ENCODE data around the gene DNAJC12.

DNAJC12 gene

DNA sequence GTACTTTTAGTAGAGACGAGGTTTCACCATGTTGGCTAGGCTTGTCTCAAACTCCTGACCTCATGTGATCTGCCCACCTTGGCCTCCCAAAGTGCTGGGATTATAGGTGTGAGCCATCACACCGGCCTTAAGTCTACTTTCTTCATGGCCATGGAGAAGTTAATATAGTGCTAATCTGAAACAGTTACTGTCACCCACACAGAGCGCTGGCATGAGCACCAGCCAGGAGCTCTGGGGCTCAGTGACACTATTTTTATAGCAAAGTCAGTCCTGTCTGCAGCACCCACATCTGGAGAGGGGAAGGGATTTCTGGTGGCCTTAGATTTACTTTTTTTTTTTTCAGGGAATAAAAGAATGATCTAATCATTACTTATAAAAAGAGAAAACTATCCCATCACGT lies 21.3 kb downstream of the DNAJC12 start:
- no peak overlapping the region for H2AFZ ChIP-seq (ENCODE audit: low read length)
- no peak overlapping the region for H3K4me3 ChIP-seq (ENCODE audit: low read length, poor library complexity, severe bottlenecking)
- H3K27me3 ChIP-seq (ENCODE audit: insufficient read depth, low read length, poor library complexity, severe bottlenecking): no peaks in the 10 kb centered on the region
- no peaks in the 10 kb centered on the region for H3K4me1 ChIP-seq (ENCODE audit: insufficient read depth, low read length, poor library complexity, severe bottlenecking)
- H3K36me3 ChIP-seq (ENCODE audit: insufficient read depth, low read length): no peaks in the 10 kb centered on the region
- peaks cover 3% of the 10 kb centered on the region for H4K20me1 ChIP-seq (ENCODE audit: insufficient read depth, low read length, poor library complexity, severe bottlenecking)
- TF ChIP-seq EZH2phosphoT487 (IDR thresholded peaks at IDR 0.05; ENCODE audit: borderline replicate concordance): no peak
- TF ChIP-seq CTCF (conservative IDR thresholded peaks at IDR 0.05; ENCODE audit: low read length): no peak
- no peaks in the 10 kb centered on the region for H3K9me2 ChIP-seq (replicated peaks; ENCODE audit: low read depth, low read length)
- no peak overlapping the region for H3K9ac ChIP-seq (ENCODE audit: low read depth, low read length, poor library complexity, severe bottlenecking)
- no peaks in the 10 kb centered on the region for H3F3A ChIP-seq (ENCODE audit: low read depth)
- no peaks in the 10 kb centered on the region for H3K79me2 ChIP-seq (ENCODE audit: insufficient read depth, low read length)
- no peak overlapping the region for H3K4me2 ChIP-seq (ENCODE audit: low read depth, low read length, poor library complexity, severe bottlenecking)
- H3K9me3 ChIP-seq (ENCODE audit: insufficient read depth, low read depth, low read length): no peaks in the 10 kb centered on the region

DNA sequence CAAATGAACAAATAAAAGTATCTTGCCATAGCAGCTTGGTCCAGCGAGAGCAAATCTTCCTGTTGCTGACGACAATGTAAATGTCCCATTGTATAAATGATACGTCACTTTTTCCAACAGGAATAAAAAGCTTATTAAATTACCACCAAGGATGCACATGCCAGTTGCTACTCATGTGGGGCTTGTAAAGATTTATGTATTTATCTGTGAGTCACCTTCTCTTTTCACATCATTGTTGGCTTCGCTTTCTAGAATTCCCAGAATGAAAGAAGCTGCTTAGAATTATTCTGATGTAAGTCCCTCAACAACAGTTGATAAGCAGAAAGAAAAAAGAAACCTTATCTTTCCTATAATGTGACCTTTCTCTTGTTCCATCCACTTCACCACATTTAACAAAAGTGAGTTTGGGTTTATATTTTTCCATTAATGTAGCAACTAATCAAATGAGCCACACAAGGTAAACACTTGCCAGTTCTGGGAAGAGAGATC lies 22.4 kb downstream of the DNAJC12 start:
- H3F3A ChIP-seq (ENCODE audit: low read depth): no peaks in the 10 kb centered on the region
- TF ChIP-seq EZH2phosphoT487 (IDR thresholded peaks at IDR 0.05; ENCODE audit: borderline replicate concordance) (no peak), CTCF (conservative IDR thresholded peaks at IDR 0.05; ENCODE audit: low read length) (no peak)
- no peak overlapping the region for H3K4me3 ChIP-seq (ENCODE audit: low read length, poor library complexity, severe bottlenecking)
- no peaks in the 10 kb centered on the region for H3K4me1 ChIP-seq (ENCODE audit: insufficient read depth, low read length, poor library complexity, severe bottlenecking)
- no peaks in the 10 kb centered on the region for H3K27me3 ChIP-seq (ENCODE audit: insufficient read depth, low read length, poor library complexity, severe bottlenecking)
- no peak overlapping the region for H2AFZ ChIP-seq (ENCODE audit: low read length)
- H3K36me3 ChIP-seq (ENCODE audit: insufficient read depth, low read length): no peaks in the 10 kb centered on the region
- no peaks in the 10 kb centered on the region for H3K9me3 ChIP-seq (ENCODE audit: insufficient read depth, low read depth, low read length)
- no peak overlapping the region for H3K4me2 ChIP-seq (ENCODE audit: low read depth, low read length, poor library complexity, severe bottlenecking)
- no peaks in the 10 kb centered on the region for H3K9me2 ChIP-seq (replicated peaks; ENCODE audit: low read depth, low read length)
- no peak overlapping the region for H3K9ac ChIP-seq (ENCODE audit: low read depth, low read length, poor library complexity, severe bottlenecking)
- H3K79me2 ChIP-seq (ENCODE audit: insufficient read depth, low read length): no peaks in the 10 kb centered on the region
- peaks cover 3% of the 10 kb centered on the region for H4K20me1 ChIP-seq (ENCODE audit: insufficient read depth, low read length, poor library complexity, severe bottlenecking)

- H2AFZ ChIP-seq (ENCODE audit: low read length): no peak overlapping the region
- no peak for TF ChIP-seq EZH2phosphoT487 (IDR thresholded peaks at IDR 0.05; ENCODE audit: borderline replicate concordance)
- TF ChIP-seq CTCF (conservative IDR thresholded peaks at IDR 0.05; ENCODE audit: low read length): no peak
- H3K9me2 ChIP-seq (replicated peaks; ENCODE audit: low read depth, low read length): no peaks in the 10 kb centered on the region
- no peaks in the 10 kb centered on the region for H3K36me3 ChIP-seq (ENCODE audit: insufficient read depth, low read length)
- no peaks in the 10 kb centered on the region for H3K79me2 ChIP-seq (ENCODE audit: insufficient read depth, low read length)
- no peak overlapping the region for H3K4me2 ChIP-seq (ENCODE audit: low read depth, low read length, poor library complexity, severe bottlenecking)
- H3K27me3 ChIP-seq (ENCODE audit: insufficient read depth, low read length, poor library complexity, severe bottlenecking): no peaks in the 10 kb centered on the region
- H3K9me3 ChIP-seq (ENCODE audit: insufficient read depth, low read depth, low read length): no peaks in the 10 kb centered on the region
- H3K4me1 ChIP-seq (ENCODE audit: insufficient read depth, low read length, poor library complexity, severe bottlenecking): no peaks in the 10 kb centered on the region
- peaks cover 3% of the 10 kb centered on the region for H4K20me1 ChIP-seq (ENCODE audit: insufficient read depth, low read length, poor library complexity, severe bottlenecking)
- no peak overlapping the region for H3K4me3 ChIP-seq (ENCODE audit: low read length, poor library complexity, severe bottlenecking)
- no peaks in the 10 kb centered on the region for H3F3A ChIP-seq (ENCODE audit: low read depth)
- H3K9ac ChIP-seq (ENCODE audit: low read depth, low read length, poor library complexity, severe bottlenecking): no peak overlapping the region
Observed at GRCh38 chr10:67812007-67812406, 26.0 kb downstream of the DNAJC12 start.

Data from Loucy (cell line).